ENCODE measurements around the gene PTPN3. TPM values are rescaled to one million over a fixed set of nuclear protein-coding genes. Genes with fewer than 3 reads are reported as not detected.

PTPN3 gene
- total RNA-seq (ENCODE audit: low replicate concordance): 0.47 and 2.7 TPM in 2 replicates

GRCh38 chr9:109498195-109499092 is at the start of gene PTPN3:
Gene PTPN3, minus strand, starts transcription at chr9:109498307. Its CDS starts 34,873 bp downstream, at chr9:109463434.

Other genes starting within 250 kb of the PTPN3 start
- 0.12 and 1.7 TPM in 2 replicates for gene EPB41L4B, start 177.2 kb downstream of the PTPN3 start, total RNA-seq (ENCODE audit: low replicate concordance)

All from smooth muscle cell of the coronary artery (primary cell).